Smooth muscle cell (in vitro differentiated cells): ENCODE data around the gene BIN1. TPM values are rescaled to one million over a fixed set of nuclear protein-coding genes. Genes with fewer than 3 reads are reported as not detected.

Experiments
- DNase-seq: peaks from one replicate; lab custom pipeline; 2025; ENCODE audit not compliant: unreplicated experiment; lab: John Stamatoyannopoulos, UW
- H2AFZ ChIP-seq: fragments of 200-600 bp; sonication (generic); 2 replicates; pipeline ENCODE4 v1.6.0; 2016; ENCODE audit warnings: antibody characterized with exemption, low read depth, mild to moderate bottlenecking
- H3F3A ChIP-seq: fragments of 200-600 bp; sonication (generic); 2 replicates; pipeline ENCODE4 v1.6.0; 2017; ENCODE audit warnings: antibody characterized with exemption, low read depth
- H3K27ac ChIP-seq: fragments of 200-600 bp; sonication (generic); 2 replicates; pipeline ENCODE4 v1.5.1; 2016; ENCODE audit warnings: low read depth, mild to moderate bottlenecking
- H3K27me3 ChIP-seq: fragments of 200-600 bp; sonication (generic); 2 replicates; pipeline ENCODE4 v1.6.1; 2016; ENCODE audit warnings: low read depth, mild to moderate bottlenecking
- H3K36me3 ChIP-seq: fragments of 200-600 bp; sonication (generic); 2 replicates; pipeline ENCODE4 v1.5.1; 2016; ENCODE audit warnings: low read depth
- H3K4me1 ChIP-seq: fragments of 200-600 bp; sonication (generic); 2 replicates; pipeline ENCODE4 v1.5.1; 2016; ENCODE audit warnings: low read depth
- H3K4me2 ChIP-seq: fragments of 200-600 bp; sonication (generic); 2 replicates; pipeline ENCODE4 v1.6.0; 2016; ENCODE audit warnings: mild to moderate bottlenecking
- H3K4me3 ChIP-seq: fragments of 200-600 bp; sonication (generic); 2 replicates; pipeline ENCODE4 v1.5.1; 2016; ENCODE audit warnings: mild to moderate bottlenecking
- H3K79me2 ChIP-seq: fragments of 200-600 bp; sonication (generic); 2 replicates; pipeline ENCODE4 v1.6.0; 2016; ENCODE audit warnings: low read depth, mild to moderate bottlenecking
- H3K9ac ChIP-seq: fragments of 200-600 bp; sonication (generic); 2 replicates; pipeline ENCODE4 v1.6.0; 2016; ENCODE audit warnings: low read depth
- H3K9me3 ChIP-seq: fragments of 200-600 bp; sonication (generic); replicated peaks from 2 replicates; pipeline ENCODE4 v1.5.1; 2016; ENCODE audit warnings: low read depth
- H4K20me1 ChIP-seq: fragments of 200-600 bp; sonication (generic); 2 replicates; pipeline ENCODE4 v1.6.0; 2016; ENCODE audit warnings: low read depth
- CTCF ChIP-seq: fragments of 200-600 bp; sonication (generic); IDR thresholded peaks from 2 replicates; pipeline ENCODE4 v1.5.1; 2017; ENCODE audit warnings: borderline replicate concordance, mild to moderate bottlenecking, antibody characterized with exemption; ENCODE audit not compliant: insufficient read depth, poor library complexity, severe bottlenecking
- WGBS: methylation state at CpG from one replicate; pipeline ENCODE4 v1.1.7; 2016; ENCODE audit warnings: low lambda C conversion rate; 5-methylcytosine and 5-hydroxymethylcytosine counted together
- polyA plus RNA-seq: library from polyadenylated mRNA; unstranded; fragments of >200 nt; fragmentation: Nextera tagmentation; extraction: Ambion mirVana; gene quantifications from 2 replicates; pipeline ENCODE4 v1.2.1, GENCODE V29; 2016
- total RNA-seq: library from RNA; depleted of rRNA; stranded (reverse); fragments of >200 nt; gene quantifications from 2 replicates; pipeline ENCODE4 v1.2.3, GENCODE V29; 2014

Gene BIN1
- total and polyA plus RNA-seq, 2 experiments from 2014 or later: 25.4 to 32.4 TPM

GRCh38 chr2:127103243-127104165, 3.5 kb downstream of the BIN1 start:
- Histone ChIP-seq H3K36me3 (no peaks in the 10 kb centered on the region), H3K9me3 (no peaks in the 10 kb centered on the region), H4K20me1 (peaks cover 40% of the 10 kb centered on the region), H3K4me2 (peak overlapping the region; percentile 99), H3K27me3 (no peaks in the 10 kb centered on the region), H3K27ac (peak overlapping the region; percentile 78), H3K4me3 (no peak overlapping the region), H3K79me2 (peaks cover 62% of the 10 kb centered on the region), H2AFZ (no peak overlapping the region), H3K4me1 (peaks cover 30% of the 10 kb centered on the region), H3K9ac (no peak overlapping the region), H3F3A (peaks cover 14% of the 10 kb centered on the region)
- TF ChIP-seq CTCF: no peak
- WGBS: 67% methylated on average over 24 of the region's 24 CpGs
- no peak for DNase-seq

- TF ChIP-seq CTCF: no peak
- no peak for DNase-seq
- Histone ChIP-seq H3K4me3 (no peak overlapping the region), H3K9ac (no peak overlapping the region), H3K27ac (no peak overlapping the region), H4K20me1 (peaks cover 48% of the 10 kb centered on the region), H3K9me3 (no peaks in the 10 kb centered on the region), H3K27me3 (no peaks in the 10 kb centered on the region), H3K36me3 (no peaks in the 10 kb centered on the region), H3F3A (peaks cover 10% of the 10 kb centered on the region), H2AFZ (no peak overlapping the region), H3K4me2 (peak overlapping the region; percentile 99), H3K4me1 (peaks cover 35% of the 10 kb centered on the region), H3K79me2 (peaks cover 69% of the 10 kb centered on the region)
- WGBS: 93% methylated on average over 5 of the region's 5 CpGs
Observed at GRCh38 chr2:127102521-127103242, 4.3 kb downstream of the BIN1 start.

- no peak for TF ChIP-seq CTCF
- Histone ChIP-seq H3F3A (peaks cover 10% of the 10 kb centered on the region), H3K4me2 (peak overlapping the region; percentile 99), H3K4me3 (no peak overlapping the region), H3K27me3 (no peaks in the 10 kb centered on the region), H3K4me1 (peaks cover 36% of the 10 kb centered on the region), H3K9me3 (no peaks in the 10 kb centered on the region), H3K27ac (no peak overlapping the region), H3K9ac (no peak overlapping the region), H3K36me3 (no peaks in the 10 kb centered on the region), H3K79me2 (peaks cover 77% of the 10 kb centered on the region), H4K20me1 (peaks cover 56% of the 10 kb centered on the region), H2AFZ (no peak overlapping the region)
- DNase-seq: no peak
- 77% methylated on average over 10 of the region's 10 CpGs for WGBS
Observed at GRCh38 chr2:127101756-127102477, 5.0 kb downstream of the BIN1 start.
